HepG2 (cell line): ENCODE measurements around the gene KCNJ14. TPM values are rescaled to one million over a fixed set of nuclear protein-coding genes. Genes with fewer than 3 reads are reported as not detected.
A peak's percentile ranks its signal among the peaks of the same experiment; 100 is the strongest.

Experiments
- EHMT2 ChIP-seq: fragments of 200-600 bp; sonication (generic); IDR thresholded peaks from 2 replicates; pipeline ENCODE4 v1.7.0; 2017; ENCODE audit warnings: antibody characterized with exemption, low read depth, low read length, borderline replicate concordance
- GZF1 ChIP-seq: sonication (generic); formaldehyde crosslinking; IDR thresholded peaks from 2 replicates; pipeline ENCODE4 v1.5.1; 2020; ENCODE audit warnings: mild to moderate bottlenecking, missing genetic modification reagents
- IRF2 ChIP-seq: IDR thresholded peaks from 2 replicates; pipeline ENCODE4 v1.6.1; 2018; ENCODE audit warnings: missing genetic modification reagents, missing compliant biosample characterization
- KDM5A ChIP-seq: fragments of 200-600 bp; sonication (generic); IDR thresholded peaks from 2 replicates; pipeline ENCODE4 v1.7.0; 2018; ENCODE audit warnings: antibody characterized with exemption, mild to moderate bottlenecking, low read length, borderline replicate concordance
- KLF6 ChIP-seq: IDR thresholded peaks from 2 replicates; pipeline ENCODE4 v1.8.0; 2016; ENCODE audit warnings: missing biosample characterization, missing genetic modification reagents
- MLLT10 ChIP-seq: sonication (generic); formaldehyde crosslinking; IDR thresholded peaks from 2 replicates; pipeline ENCODE4 v1.4.0; 2020; ENCODE audit warnings: missing genetic modification reagents
- SMARCC2 ChIP-seq: fragments of 450-650 bp; IDR thresholded peaks from 2 replicates; pipeline ENCODE4 v1.6.1; 2017; ENCODE audit warnings: antibody characterized with exemption, mild to moderate bottlenecking
- TEAD3 ChIP-seq: optimal IDR thresholded peaks from 2 replicates; pipeline ENCODE3; 2016; ENCODE audit warnings: borderline replicate concordance
- polyA plus RNA-seq, 8 experiments: library from polyadenylated mRNA; depleted of rRNA in 3 of 8; stranded (reverse) in 7 of 8; unstranded in 1 of 8; fragments of >200 nt; fragmentation: Illumina TruSeq in 4 of 8; extraction: Trizol in 4 of 8; gene quantifications; 2 replicates each; pipeline versions ENCODE4 v1.2.1 to v1.2.3, GENCODE V29; 2011 to 2016; ENCODE audit warnings: low read depth in 4 of 8, missing spikeins in 1 of 8, mixed read lengths in 1 of 8; ENCODE audit not compliant: insufficient read depth in 1 of 8
- total RNA-seq, 5 experiments: library from RNA; depleted of rRNA; stranded (reverse); fragments of >200 nt; fragmentation: Illumina TruSeq; extraction: Trizol; gene quantifications; 2 replicates each; pipeline ENCODE4 v1.2.3, GENCODE V29; 2016; ENCODE audit warnings: low read depth in 1 of 5
- TF ChIP-seq, protein P1 (sequence below): sonication (generic); formaldehyde crosslinking; IDR thresholded peaks from 2 replicates; pipeline ENCODE4 v1.4.0; 2020; ENCODE audit warnings: missing genetic modification reagents
- TF ChIP-seq, protein P2 (sequence below): sonication (generic); formaldehyde crosslinking; IDR thresholded peaks from 2 replicates; pipeline ENCODE4 v1.5.1; 2020; ENCODE audit warnings: mild to moderate bottlenecking, missing genetic modification reagents, moderate library complexity
- TF ChIP-seq, protein P3 (sequence below): sonication (generic); formaldehyde crosslinking; IDR thresholded peaks from 2 replicates; pipeline ENCODE4 v1.4.0; 2020; ENCODE audit warnings: missing genetic modification reagents

KCNJ14 gene
- total and polyA plus RNA-seq, 2 of the 13 experiments (the other 11 are each of a cell fraction or from before 2014, with no cell fraction given) = 0.20 to 0.51 TPM

DNA sequence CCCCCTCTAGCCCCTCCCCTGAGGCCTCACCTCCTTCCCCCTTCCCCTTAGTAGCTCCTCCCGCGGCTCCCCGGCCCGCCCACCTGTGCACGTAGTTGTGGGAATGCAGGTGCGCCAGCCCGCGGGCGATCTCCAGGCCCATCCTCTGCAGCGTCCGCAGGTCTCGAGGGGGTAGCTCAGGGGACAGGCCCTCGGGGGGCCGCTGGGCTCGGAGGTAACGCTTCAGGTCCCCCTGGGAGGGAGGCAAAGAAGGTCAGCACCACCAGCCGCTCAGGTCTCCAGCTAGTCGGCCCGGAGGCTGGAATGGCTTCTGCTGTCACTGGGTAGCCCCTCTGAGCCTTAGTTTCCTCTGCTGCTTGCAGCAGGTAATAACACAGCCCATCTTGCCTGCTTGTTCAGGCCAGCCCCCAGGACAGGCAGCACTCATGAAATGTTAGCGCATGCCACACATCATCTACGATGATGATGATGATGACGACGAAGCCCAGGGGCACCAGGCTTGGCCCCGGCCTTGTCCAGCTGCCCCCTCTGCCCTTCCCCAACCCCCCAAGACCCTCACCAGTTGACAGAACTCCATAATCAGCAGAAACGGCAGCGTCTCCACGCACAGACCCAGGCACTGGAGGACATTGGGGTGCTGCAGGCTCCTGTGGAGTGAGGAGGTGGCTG is 47.1 kb downstream of the KCNJ14 start (continued):
- TF ChIP-seq, protein P1, sequence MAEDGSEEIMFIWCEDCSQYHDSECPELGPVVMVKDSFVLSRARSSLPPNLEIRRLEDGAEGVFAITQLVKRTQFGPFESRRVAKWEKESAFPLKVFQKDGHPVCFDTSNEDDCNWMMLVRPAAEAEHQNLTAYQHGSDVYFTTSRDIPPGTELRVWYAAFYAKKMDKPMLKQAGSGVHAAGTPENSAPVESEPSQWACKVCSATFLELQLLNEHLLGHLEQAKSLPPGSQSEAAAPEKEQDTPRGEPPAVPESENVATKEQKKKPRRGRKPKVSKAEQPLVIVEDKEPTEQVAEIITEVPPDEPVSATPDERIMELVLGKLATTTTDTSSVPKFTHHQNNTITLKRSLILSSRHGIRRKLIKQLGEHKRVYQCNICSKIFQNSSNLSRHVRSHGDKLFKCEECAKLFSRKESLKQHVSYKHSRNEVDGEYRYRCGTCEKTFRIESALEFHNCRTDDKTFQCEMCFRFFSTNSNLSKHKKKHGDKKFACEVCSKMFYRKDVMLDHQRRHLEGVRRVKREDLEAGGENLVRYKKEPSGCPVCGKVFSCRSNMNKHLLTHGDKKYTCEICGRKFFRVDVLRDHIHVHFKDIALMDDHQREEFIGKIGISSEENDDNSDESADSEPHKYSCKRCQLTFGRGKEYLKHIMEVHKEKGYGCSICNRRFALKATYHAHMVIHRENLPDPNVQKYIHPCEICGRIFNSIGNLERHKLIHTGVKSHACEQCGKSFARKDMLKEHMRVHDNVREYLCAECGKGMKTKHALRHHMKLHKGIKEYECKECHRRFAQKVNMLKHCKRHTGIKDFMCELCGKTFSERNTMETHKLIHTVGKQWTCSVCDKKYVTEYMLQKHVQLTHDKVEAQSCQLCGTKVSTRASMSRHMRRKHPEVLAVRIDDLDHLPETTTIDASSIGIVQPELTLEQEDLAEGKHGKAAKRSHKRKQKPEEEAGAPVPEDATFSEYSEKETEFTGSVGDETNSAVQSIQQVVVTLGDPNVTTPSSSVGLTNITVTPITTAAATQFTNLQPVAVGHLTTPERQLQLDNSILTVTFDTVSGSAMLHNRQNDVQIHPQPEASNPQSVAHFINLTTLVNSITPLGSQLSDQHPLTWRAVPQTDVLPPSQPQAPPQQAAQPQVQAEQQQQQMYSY = no peak
- TF ChIP-seq IRF2 (CRISPR knock-in tag) (no peak), KLF6 (CRISPR knock-in tag) (no peak), SMARCC2 (no peak), TEAD3 (CRISPR knock-in tag) (peak; percentile 44), KDM5A (no peak), GZF1 (CRISPR knock-in tag) (no peak), EHMT2 (no peak), MLLT10 (CRISPR knock-in tag) (no peak)
- TF ChIP-seq, protein P2, sequence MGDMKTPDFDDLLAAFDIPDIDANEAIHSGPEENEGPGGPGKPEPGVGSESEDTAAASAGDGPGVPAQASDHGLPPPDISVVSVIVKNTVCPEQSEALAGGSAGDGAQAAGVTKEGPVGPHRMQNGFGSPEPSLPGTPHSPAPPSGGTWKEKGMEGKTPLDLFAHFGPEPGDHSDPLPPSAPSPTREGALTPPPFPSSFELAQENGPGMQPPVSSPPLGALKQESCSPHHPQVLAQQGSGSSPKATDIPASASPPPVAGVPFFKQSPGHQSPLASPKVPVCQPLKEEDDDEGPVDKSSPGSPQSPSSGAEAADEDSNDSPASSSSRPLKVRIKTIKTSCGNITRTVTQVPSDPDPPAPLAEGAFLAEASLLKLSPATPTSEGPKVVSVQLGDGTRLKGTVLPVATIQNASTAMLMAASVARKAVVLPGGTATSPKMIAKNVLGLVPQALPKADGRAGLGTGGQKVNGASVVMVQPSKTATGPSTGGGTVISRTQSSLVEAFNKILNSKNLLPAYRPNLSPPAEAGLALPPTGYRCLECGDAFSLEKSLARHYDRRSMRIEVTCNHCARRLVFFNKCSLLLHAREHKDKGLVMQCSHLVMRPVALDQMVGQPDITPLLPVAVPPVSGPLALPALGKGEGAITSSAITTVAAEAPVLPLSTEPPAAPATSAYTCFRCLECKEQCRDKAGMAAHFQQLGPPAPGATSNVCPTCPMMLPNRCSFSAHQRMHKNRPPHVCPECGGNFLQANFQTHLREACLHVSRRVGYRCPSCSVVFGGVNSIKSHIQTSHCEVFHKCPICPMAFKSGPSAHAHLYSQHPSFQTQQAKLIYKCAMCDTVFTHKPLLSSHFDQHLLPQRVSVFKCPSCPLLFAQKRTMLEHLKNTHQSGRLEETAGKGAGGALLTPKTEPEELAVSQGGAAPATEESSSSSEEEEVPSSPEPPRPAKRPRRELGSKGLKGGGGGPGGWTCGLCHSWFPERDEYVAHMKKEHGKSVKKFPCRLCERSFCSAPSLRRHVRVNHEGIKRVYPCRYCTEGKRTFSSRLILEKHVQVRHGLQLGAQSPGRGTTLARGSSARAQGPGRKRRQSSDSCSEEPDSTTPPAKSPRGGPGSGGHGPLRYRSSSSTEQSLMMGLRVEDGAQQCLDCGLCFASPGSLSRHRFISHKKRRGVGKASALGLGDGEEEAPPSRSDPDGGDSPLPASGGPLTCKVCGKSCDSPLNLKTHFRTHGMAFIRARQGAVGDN = peak; percentile 43; the same call in 1 of the 2 replicates
- TF ChIP-seq, protein P3, sequence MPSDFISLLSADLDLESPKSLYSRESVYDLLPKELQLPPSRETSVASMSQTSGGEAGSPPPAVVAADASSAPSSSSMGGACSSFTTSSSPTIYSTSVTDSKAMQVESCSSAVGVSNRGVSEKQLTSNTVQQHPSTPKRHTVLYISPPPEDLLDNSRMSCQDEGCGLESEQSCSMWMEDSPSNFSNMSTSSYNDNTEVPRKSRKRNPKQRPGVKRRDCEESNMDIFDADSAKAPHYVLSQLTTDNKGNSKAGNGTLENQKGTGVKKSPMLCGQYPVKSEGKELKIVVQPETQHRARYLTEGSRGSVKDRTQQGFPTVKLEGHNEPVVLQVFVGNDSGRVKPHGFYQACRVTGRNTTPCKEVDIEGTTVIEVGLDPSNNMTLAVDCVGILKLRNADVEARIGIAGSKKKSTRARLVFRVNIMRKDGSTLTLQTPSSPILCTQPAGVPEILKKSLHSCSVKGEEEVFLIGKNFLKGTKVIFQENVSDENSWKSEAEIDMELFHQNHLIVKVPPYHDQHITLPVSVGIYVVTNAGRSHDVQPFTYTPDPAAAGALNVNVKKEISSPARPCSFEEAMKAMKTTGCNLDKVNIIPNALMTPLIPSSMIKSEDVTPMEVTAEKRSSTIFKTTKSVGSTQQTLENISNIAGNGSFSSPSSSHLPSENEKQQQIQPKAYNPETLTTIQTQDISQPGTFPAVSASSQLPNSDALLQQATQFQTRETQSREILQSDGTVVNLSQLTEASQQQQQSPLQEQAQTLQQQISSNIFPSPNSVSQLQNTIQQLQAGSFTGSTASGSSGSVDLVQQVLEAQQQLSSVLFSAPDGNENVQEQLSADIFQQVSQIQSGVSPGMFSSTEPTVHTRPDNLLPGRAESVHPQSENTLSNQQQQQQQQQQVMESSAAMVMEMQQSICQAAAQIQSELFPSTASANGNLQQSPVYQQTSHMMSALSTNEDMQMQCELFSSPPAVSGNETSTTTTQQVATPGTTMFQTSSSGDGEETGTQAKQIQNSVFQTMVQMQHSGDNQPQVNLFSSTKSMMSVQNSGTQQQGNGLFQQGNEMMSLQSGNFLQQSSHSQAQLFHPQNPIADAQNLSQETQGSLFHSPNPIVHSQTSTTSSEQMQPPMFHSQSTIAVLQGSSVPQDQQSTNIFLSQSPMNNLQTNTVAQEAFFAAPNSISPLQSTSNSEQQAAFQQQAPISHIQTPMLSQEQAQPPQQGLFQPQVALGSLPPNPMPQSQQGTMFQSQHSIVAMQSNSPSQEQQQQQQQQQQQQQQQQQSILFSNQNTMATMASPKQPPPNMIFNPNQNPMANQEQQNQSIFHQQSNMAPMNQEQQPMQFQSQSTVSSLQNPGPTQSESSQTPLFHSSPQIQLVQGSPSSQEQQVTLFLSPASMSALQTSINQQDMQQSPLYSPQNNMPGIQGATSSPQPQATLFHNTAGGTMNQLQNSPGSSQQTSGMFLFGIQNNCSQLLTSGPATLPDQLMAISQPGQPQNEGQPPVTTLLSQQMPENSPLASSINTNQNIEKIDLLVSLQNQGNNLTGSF (CRISPR knock-in tag) = 0 out of 2 replicates have a peak, but pooled peaks have one; percentile 56
